Left lung (tissue), 10 donors: Measurements from ENCODE around the gene PTPN23. TPM values are rescaled to one million over a fixed set of nuclear protein-coding genes. Genes with fewer than 3 reads are reported as not detected.
A peak's percentile ranks its signal among the peaks of the same experiment; 100 is the strongest.

Experiments
- ATAC-seq: fragments of 200-7000 bp; cut with Tn5 transposase; one replicate; pipeline ENCODE4 v1.9.1; 2020; ENCODE audit warnings: moderate library complexity
- DNase-seq, 4 donors: peaks; one replicate each; pipeline ENCODE4 v3.0.0-alpha.2; 2013 to 2020
- H3K27ac ChIP-seq, 2 donors: fragments of 200-600 bp; sonication (generic) in 1 of 2; one replicate each; pipeline versions ENCODE4 v1.5.0 to v1.8.0; 2020 to 2021
- H3K27me3 ChIP-seq, 2 donors: fragments of 200-600 bp; sonication (generic) in 1 of 2; one replicate each; pipeline versions ENCODE4 v1.5.0 to v1.8.0; 2020 to 2021
- H3K36me3 ChIP-seq, 2 donors: fragments of 200-600 bp; sonication (generic) in 1 of 2; one replicate each; pipeline versions ENCODE4 v1.5.0 to v1.8.0; 2020 to 2021
- H3K4me1 ChIP-seq, 2 donors: fragments of 200-600 bp; one replicate each; pipeline ENCODE4 v1.8.0; 2021
- H3K4me3 ChIP-seq, 2 donors: fragments of 200-600 bp; sonication (generic) in 1 of 2; one replicate each; pipeline versions ENCODE4 v1.5.0 to v1.8.0; 2020 to 2021; ENCODE audit warnings: mild to moderate bottlenecking in 1 of 2
- H3K9me3 ChIP-seq, 2 donors: fragments of 200-600 bp; sonication (generic) in 1 of 2; one replicate each; pipeline versions ENCODE4 v1.5.0 to v1.8.0; 2020 to 2021
- CTCF ChIP-seq, 2 donors: fragments of 200-600 bp; sonication (generic) in 1 of 2; IDR thresholded peaks; one replicate each; pipeline versions ENCODE4 v1.5.0 to v1.8.0; 2021; ENCODE audit warnings: antibody characterized with exemption in 2 of 2
- intact Hi-C, 2 donors: fragments of 100-400 bp; cut with DNase I; formaldehyde crosslinking; loops; one replicate each; pipeline versions ENCODE4 v1.11.2 to v1.14.2; 2022
- polyA plus RNA-seq, 6 donors: library from polyadenylated mRNA; unstranded; fragments of 120-200 nt; gene quantifications; one replicate each; pipeline ENCODE4 v1.2.1, GENCODE V29; 2013; ENCODE audit not compliant: insufficient read length in 6 of 6
- total RNA-seq, 2 donors: library from RNA; stranded (reverse); fragmentation: NEBNext Ultra II Directional; extraction: Animal tissue kit (Norgen Biotek cat#: 25700); gene quantifications; one replicate each; pipeline ENCODE4 v1.2.1, GENCODE V29; 2021
- donor health status: DM: no; HTN: yes; CAD: no.
- donor health status: DM: no; HTN: no; CAD: no.

The PTPN23 gene
- total and polyA plus RNA-seq, 8 donors, result 19.9 to 53.5 (median 25.6) TPM

GRCh38 chr3:47425383-47425778 is 44.6 kb downstream of the PTPN23 start:
- H3K27ac ChIP-seq, result no peak overlapping the region
- no peaks in the 10 kb centered on the region for H3K27me3 ChIP-seq
- no peaks in the 10 kb centered on the region for H3K9me3 ChIP-seq
- ATAC-seq (no peak), DNase-seq (peak in 1 of 4 donors; percentile 28)
- H3K4me1 ChIP-seq, result peaks cover 9 to 20% of the 10 kb centered on the region in 2 donors
- H3K4me3 ChIP-seq, result no peak overlapping the region
- TF ChIP-seq CTCF (IDR thresholded peaks at IDR 0.05), result no peak
- intact Hi-C loops, result loop anchor here in 1 of 2 donors (10.0 kb wide), 1 partner anchor 49 kb away; the partner anchor contains the start of gene SCAP
- H3K36me3 ChIP-seq, result peaks cover 0 to 69% of the 10 kb centered on the region in 2 donors

GRCh38 chr3:47425959-47426358 is 45.1 kb downstream of the PTPN23 start:
- H3K36me3 ChIP-seq, result peaks cover 0 to 72% of the 10 kb centered on the region in 2 donors
- H3K27me3 ChIP-seq, result no peaks in the 10 kb centered on the region
- H3K27ac ChIP-seq, result no peak overlapping the region
- ATAC-seq (no peak), DNase-seq (peak in 1 of 4 donors; percentile 14)
- H3K4me3 ChIP-seq, result no peak overlapping the region
- no peaks in the 10 kb centered on the region for H3K9me3 ChIP-seq
- H3K4me1 ChIP-seq, result peaks cover 9 to 15% of the 10 kb centered on the region in 2 donors
- intact Hi-C loops, result loop anchor here in 1 of 2 donors (10.0 kb wide), 1 partner anchor 49 kb away; the partner anchor contains the start of gene SCAP
- TF ChIP-seq CTCF (IDR thresholded peaks at IDR 0.05), result no peak

- intact Hi-C loops, result loop anchor here in 1 of 2 donors (10.0 kb wide), 1 partner anchor 47 kb away; the partner anchor contains the start of gene SCAP
- Histone ChIP-seq H3K4me3 (no peak overlapping the region), H3K9me3 (no peaks in the 10 kb centered on the region), H3K27me3 (no peaks in the 10 kb centered on the region), H3K36me3 (peaks cover 0 to 77% of the 10 kb centered on the region in 2 donors), H3K4me1 (no peaks in the 10 kb centered on the region), H3K27ac (no peak overlapping the region)
- DNase-seq, result no peak
- TF ChIP-seq CTCF (IDR thresholded peaks at IDR 0.05), result no peak
- no peak for ATAC-seq
Observed at GRCh38 chr3:47427866-47428265, 47.0 kb downstream of the PTPN23 start.

GRCh38 chr3:47428662-47429061 is 47.8 kb downstream of the PTPN23 start:
- DNase-seq, result no peak
- no peaks in the 10 kb centered on the region for H3K4me1 ChIP-seq
- ATAC-seq, result no peak
- H3K36me3 ChIP-seq, result peaks cover 0 to 77% of the 10 kb centered on the region in 2 donors
- no peaks in the 10 kb centered on the region for H3K27me3 ChIP-seq
- intact Hi-C loops, result loop anchor here in 1 of 2 donors (10.0 kb wide), 1 partner anchor 46 kb away; the partner anchor contains the start of gene SCAP
- H3K4me3 ChIP-seq, result no peak overlapping the region
- TF ChIP-seq CTCF (IDR thresholded peaks at IDR 0.05), result no peak
- no peaks in the 10 kb centered on the region for H3K9me3 ChIP-seq
- no peak overlapping the region for H3K27ac ChIP-seq

GRCh38 chr3:47429476-47430270 is 48.9 kb downstream of the PTPN23 start:
- ATAC-seq, result no peak
- Histone ChIP-seq H3K4me3 (no peak overlapping the region), H3K27me3 (no peaks in the 10 kb centered on the region), H3K9me3 (no peaks in the 10 kb centered on the region), H3K27ac (no peak overlapping the region), H3K36me3 (peaks cover 0 to 77% of the 10 kb centered on the region in 2 donors), H3K4me1 (no peaks in the 10 kb centered on the region)
- DNase-seq, result no peak
- TF ChIP-seq CTCF (IDR thresholded peaks at IDR 0.05), result no peak
- intact Hi-C loops, result loop anchor here in 1 of 2 donors (10.0 kb wide), 1 partner anchor 45 kb away; the partner anchor contains the start of gene SCAP
